Measurements from ENCODE around the gene LNPEP. TPM values are rescaled to one million over a fixed set of nuclear protein-coding genes. Genes with fewer than 3 reads are reported as not detected.

The LNPEP gene
- total and polyA plus RNA-seq, 2 of the 4 experiments (the other 2 are of a cell fraction): 3.6 to 27.4 TPM

- BruUV-seq (replicated peaks): no TSS peak
- Histone ChIP-seq H3K4ac (ENCODE audit: low read depth, low read length) (no peak overlapping the region), H3K4me2 (ENCODE audit: low read depth, low read length) (no peak overlapping the region), H3K14ac (replicated peaks; ENCODE audit: low read depth, low read length) (no peak overlapping the region), H2AK5ac (ENCODE audit: low read depth, low read length) (no peak overlapping the region), H2BK15ac (ENCODE audit: low read depth, low read length) (no peak overlapping the region), H3K9me1 (ENCODE audit: insufficient read depth, low read length) (no peaks in the 10 kb centered on the region; the same call in 1 of the 2 replicates), H4K5ac (ENCODE audit: low read depth, low read length) (no peak overlapping the region), H2BK120ac (ENCODE audit: low read depth, low read length) (no peak overlapping the region), H4K91ac (ENCODE audit: insufficient read depth, low read depth, low read length) (no peak overlapping the region), H3K27ac (ENCODE audit: insufficient read depth, low read length) (no peak overlapping the region), H3K79me1 (ENCODE audit: low read depth in 1 of 2, low read length in 2 of 2) (peaks cover 0 to 16% of the 10 kb centered on the region in 2 experiments; a peak in 2 of 4 replicates), H3K36me3 (ENCODE audit: control insufficient read depth, insufficient read depth, low read length) (no peaks in the 10 kb centered on the region), H3K27me3 (ENCODE audit: control insufficient read depth, insufficient read depth, low read length) (no peaks in the 10 kb centered on the region), H3K56ac (ENCODE audit: extremely low read depth, insufficient read depth, low read length) (no peak overlapping the region), H4K8ac (ENCODE audit: low read depth in 2 of 2, low read length in 2 of 2) (no peak overlapping the region), H3K9ac (ENCODE audit: low read depth, low read length) (no peak overlapping the region), H3K18ac (ENCODE audit: low read depth, low read length) (no peak overlapping the region), H4K20me1 (ENCODE audit: insufficient read depth, low read length) (no peaks in the 10 kb centered on the region), H3K4me1 (ENCODE audit: control insufficient read depth, insufficient read depth, low read length) (no peaks in the 10 kb centered on the region; the same call in 1 of the 2 replicates), H2BK5ac (ENCODE audit: low read depth, low read length, poor library complexity, severe bottlenecking) (no peak overlapping the region), H3K23ac (ENCODE audit: low read depth, low read length) (no peak overlapping the region), H2AK9ac (replicated peaks; ENCODE audit: low read depth, low read length, poor library complexity) (no peak overlapping the region), H2BK20ac (ENCODE audit: low read depth, low read length) (no peak overlapping the region), H2AFZ (replicated peaks; ENCODE audit: low read length, poor library complexity) (no peak overlapping the region), H3K9me3 (ENCODE audit: control insufficient read depth, insufficient read depth, low read length) (no peaks in the 10 kb centered on the region), H3K4me3 (ENCODE audit: insufficient read depth, low read depth, low read length) (no peak overlapping the region)
- dilution Hi-C loops (cut with HindIII; ENCODE audit: low sequenced_read_pairs, unreplicated experiment): no loop called here
- in situ Hi-C loops (cut with MboI; ENCODE audit: low sequenced_read_pairs): no loop called here
- CTCF ChIA-PET: interaction anchor here (0.6 kb wide), 1 partner anchor 47 kb away, joined by 3 read pairs; no protein-coding TSS in a partner anchor
- DNase-seq: no peak
- intact Hi-C loops (cut with micrococcal nuclease): no loop called here
- TF ChIP-seq POLR2A (IDR thresholded peaks at IDR 0.05; ENCODE audit: low read depth, low read length) (no peak), RFX5 (IDR thresholded peaks at IDR 0.05; ENCODE audit: low read depth, low read length) (no peak), FOS (IDR thresholded peaks at IDR 0.05; ENCODE audit: low read depth, low read length) (no peak), SMC3 (IDR thresholded peaks at IDR 0.05; ENCODE audit: low read depth, low read length) (no peak), BHLHE40 (IDR thresholded peaks at IDR 0.05; ENCODE audit: low read depth, low read length) (no peak), CHD1 (IDR thresholded peaks at IDR 0.05; ENCODE audit: low read depth, low read length) (no peak), MXI1 (IDR thresholded peaks at IDR 0.05; ENCODE audit: borderline replicate concordance, low read depth, low read length) (no peak), USF2 (IDR thresholded peaks at IDR 0.05; ENCODE audit: low read depth, low read length) (no peak), NFE2L2 (IDR thresholded peaks at IDR 0.05; ENCODE audit: low read depth, low read length) (no peak), CEBPB (IDR thresholded peaks at IDR 0.05; ENCODE audit: low read depth, low read length) (no peak), RAD21 (IDR thresholded peaks at IDR 0.05; ENCODE audit: low read length) (no peak), MAFK (IDR thresholded peaks at IDR 0.05; ENCODE audit: low read depth, low read length) (no peak)
- no peak for ATAC-seq (ENCODE audit: low read depth)
- POLR2A ChIA-PET (ENCODE audit: unreplicated experiment): no interaction called here
- WGBS, 2 experiments (ENCODE audit: extremely low coverage in 2 of 2, insufficient read length in 1 of 2): no CpG with 5 or more reads among the region's 1 CpG
Observed at GRCh38 chr5:96931605-96932004, 4.3 kb upstream of the LNPEP start.
